Naive thymus-derived CD4-positive, alpha-beta T cell (primary cell): ENCODE results near the gene SIL1. TPM values are rescaled to one million over a fixed set of nuclear protein-coding genes. Genes with fewer than 3 reads are reported as not detected.

ENCODE experiments used
- ATAC-seq: fragments of 150-1000 bp; cut with Tn5 transposase; 2 replicates; pipeline ENCODE4 v1.10.0; 2021; ENCODE audit warnings: mild to moderate bottlenecking, moderate library complexity
- CTCF ChIA-PET: fragments of 350-600 bp; sonication (Branson Sonifier 250); formaldehyde crosslinking; loops from one replicate; lab custom pipeline; 2021; ENCODE audit warnings: antibody characterized with exemption; lab: Charles Lee
- POLR2A ChIA-PET: fragments of 350-600 bp; sonication (Branson Sonifier 250); formaldehyde crosslinking; loops from one replicate; lab custom pipeline; 2021; ENCODE audit warnings: antibody characterized with exemption, inconsistent platforms; lab: Charles Lee
- DNase-seq, 9 donors: peaks; one replicate each; pipeline versions ENCODE4 v3.0.0 to v3.0.0-alpha.2; 2020 to 2022; ENCODE audit warnings: mixed read lengths in 1 of 9
- H3K27ac ChIP-seq: one replicate; pipeline ENCODE4 v1.7.0; 2013; ENCODE audit warnings: mild to moderate bottlenecking, low read depth, low read length, moderate library complexity
- H3K27me3 ChIP-seq, 2 donors: one replicate each; pipeline ENCODE4 v1.7.0; 2013; ENCODE audit warnings: low read length in 2 of 2, mild to moderate bottlenecking in 2 of 2, moderate library complexity in 2 of 2; ENCODE audit not compliant: control insufficient read depth in 2 of 2, insufficient read depth in 2 of 2
- H3K36me3 ChIP-seq, 3 experiments: 1 replicate in 2 of 3; 2 replicates in 1 of 3; pipeline ENCODE4 v1.7.0; 2013; ENCODE audit warnings: low read length in 3 of 3, mild to moderate bottlenecking in 3 of 3, moderate library complexity in 1 of 3; ENCODE audit not compliant: insufficient read depth in 3 of 3, control insufficient read depth in 2 of 3
- H3K4me1 ChIP-seq, 2 donors: one replicate each; pipeline ENCODE4 v1.7.0; 2013; ENCODE audit warnings: low read length in 2 of 2, mild to moderate bottlenecking in 2 of 2, moderate library complexity in 1 of 2; ENCODE audit not compliant: control insufficient read depth in 2 of 2, insufficient read depth in 2 of 2
- H3K4me3 ChIP-seq: 2 replicates; pipeline ENCODE4 v1.7.0; 2013; ENCODE audit warnings: mild to moderate bottlenecking, low read length
- H3K9me3 ChIP-seq, 3 experiments: 1 replicate in 2 of 3; 2 replicates in 1 of 3; pipeline ENCODE4 v1.7.0; 2013; ENCODE audit warnings: low read length in 3 of 3; ENCODE audit not compliant: control insufficient read depth in 2 of 3
- H3K27ac Mint-ChIP-seq, 9 donors: one replicate each; pipeline ENCODE4 v1.8.0; 2020 to 2022; ENCODE audit warnings: mixed read lengths in 9 of 9, mild to moderate bottlenecking in 8 of 9, moderate library complexity in 5 of 9, inconsistent platforms in 2 of 9
- H3K27me3 Mint-ChIP-seq, 5 donors: one replicate each; pipeline ENCODE4 v1.8.0; 2021 to 2022; ENCODE audit warnings: mixed read lengths in 5 of 5, mild to moderate bottlenecking in 1 of 5
- H3K36me3 Mint-ChIP-seq, 5 donors: one replicate each; pipeline ENCODE4 v1.8.0; 2020 to 2022; ENCODE audit warnings: mixed read lengths in 5 of 5, mild to moderate bottlenecking in 3 of 5, inconsistent platforms in 1 of 5
- H3K4me1 Mint-ChIP-seq, 7 donors: one replicate each; pipeline ENCODE4 v1.8.0; 2020 to 2022; ENCODE audit warnings: mixed read lengths in 7 of 7, mild to moderate bottlenecking in 3 of 7, inconsistent platforms in 1 of 7
- H3K4me3 Mint-ChIP-seq, 10 donors: one replicate each; pipeline ENCODE4 v1.8.0; 2020 to 2022; ENCODE audit warnings: mild to moderate bottlenecking in 10 of 10, mixed read lengths in 10 of 10, moderate library complexity in 6 of 10, inconsistent platforms in 2 of 10
- H3K9me3 Mint-ChIP-seq, 11 donors: one replicate each; pipeline ENCODE4 v1.8.0; 2020 to 2022; ENCODE audit warnings: mixed read lengths in 11 of 11, mild to moderate bottlenecking in 4 of 11, inconsistent platforms in 1 of 11, moderate library complexity in 1 of 11
- intact Hi-C, 2 donors: fragments of 100-400 bp; cut with micrococcal nuclease; formaldehyde crosslinking; loops; one replicate each; pipeline ENCODE4 v1.15.1; 2023
- polyA plus RNA-seq, 2 donors: library from polyadenylated mRNA; unstranded; fragments of 300-500 nt; fragmentation: Illumina TruSeq; gene quantifications; one replicate each; pipeline ENCODE4 v1.2.3, GENCODE V29; 2021
- total RNA-seq, 6 experiments: library from RNA in 5 of 6; stranded (reverse) in 5 of 6; gene quantifications; 1 replicate in 5 of 6; 2 replicates in 1 of 6; pipeline ENCODE4 v1.2.3 and lab custom pipeline; 2021 to 2026

Gene SIL1
- total and polyA plus RNA-seq, 7 experiments from 2014 or later = 10.6 to 27.1 (median 17.9) TPM

- Mint-ChIP-seq H3K4me1 (peaks cover 0 to 19% (median 8%) of the 10 kb centered on the region in 7 donors), H3K27me3 (no peaks in the 10 kb centered on the region), H3K4me3 (no peak overlapping the region), H3K9me3 (peaks cover 0 to 4% (median 0%) of the 10 kb centered on the region in 11 donors), H3K27ac (peak overlapping the region in 1 of 9 donors; percentile 42), H3K36me3 (peaks cover 0 to 22% (median 12%) of the 10 kb centered on the region in 5 donors)
- Histone ChIP-seq H3K4me1 (no peaks in the 10 kb centered on the region), H3K27ac (no peak overlapping the region), H3K9me3 (no peaks in the 10 kb centered on the region), H3K27me3 (no peaks in the 10 kb centered on the region), H3K36me3 (no peaks in the 10 kb centered on the region), H3K4me3 (no peak overlapping the region)
- POLR2A ChIA-PET = no interaction called here
- DNase-seq (no peak), ATAC-seq (no peak)
- CTCF ChIA-PET = no interaction called here
- intact Hi-C loops = no loop called here
These were observed 259.6 kb downstream of the SIL1 start for GRCh38 chr5:138938526-138938925.

GRCh38 chr5:138937392-138938387 is 260.5 kb downstream of the SIL1 start:
- no peaks in the 10 kb centered on the region for H3K27me3 ChIP-seq
- no peaks in the 10 kb centered on the region for H3K36me3 ChIP-seq
- H3K9me3 ChIP-seq = no peaks in the 10 kb centered on the region
- Mint-ChIP-seq H3K36me3 (peaks cover 0 to 20% (median 11%) of the 10 kb centered on the region in 5 donors), H3K4me1 (peaks cover 0 to 19% (median 8%) of the 10 kb centered on the region in 7 donors), H3K27ac (peak overlapping the region in 1 of 9 donors; percentile 72), H3K27me3 (no peaks in the 10 kb centered on the region), H3K9me3 (peaks cover 0 to 4% (median 0%) of the 10 kb centered on the region in 11 donors), H3K4me3 (no peak overlapping the region)
- no peak overlapping the region for H3K27ac ChIP-seq
- H3K4me3 ChIP-seq = no peak overlapping the region
- no peak for ATAC-seq
- CTCF ChIA-PET = no interaction called here
- DNase-seq = no peak
- intact Hi-C loops = no loop called here
- H3K4me1 ChIP-seq = no peaks in the 10 kb centered on the region
- POLR2A ChIA-PET = no interaction called here

DNA sequence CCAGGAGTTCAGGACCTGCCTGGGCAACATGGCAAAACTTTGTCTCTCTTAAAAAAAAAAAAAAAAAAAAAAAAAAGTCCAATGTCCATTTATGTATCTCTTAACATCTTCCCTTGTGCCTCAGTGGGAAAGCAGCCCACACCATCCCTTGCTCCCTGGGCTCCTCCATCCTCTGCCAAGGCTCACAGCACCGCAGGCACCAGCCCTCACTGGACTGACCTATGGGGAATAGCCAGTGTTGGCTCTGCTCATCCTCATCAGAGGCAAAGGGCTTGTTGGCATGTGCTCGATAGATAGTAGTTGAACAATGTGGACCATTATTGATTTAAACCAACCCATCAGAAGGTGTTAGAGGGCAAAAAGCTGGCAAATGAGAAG is 261.2 kb downstream of the SIL1 start:
- ChIA-PET CTCF (no interaction called here), POLR2A (no interaction called here)
- Mint-ChIP-seq H3K36me3 (peaks cover 0 to 16% (median 6%) of the 10 kb centered on the region in 5 donors), H3K27me3 (no peaks in the 10 kb centered on the region), H3K27ac (no peak overlapping the region), H3K4me1 (peaks cover 0 to 19% (median 8%) of the 10 kb centered on the region in 7 donors), H3K9me3 (peaks cover 0 to 4% (median 0%) of the 10 kb centered on the region in 11 donors), H3K4me3 (no peak overlapping the region)
- intact Hi-C loops = no loop called here
- no peak for ATAC-seq
- Histone ChIP-seq H3K4me3 (no peak overlapping the region), H3K27ac (no peak overlapping the region), H3K36me3 (no peaks in the 10 kb centered on the region), H3K9me3 (no peaks in the 10 kb centered on the region), H3K27me3 (no peaks in the 10 kb centered on the region), H3K4me1 (no peaks in the 10 kb centered on the region)
- no peak for DNase-seq

DNA sequence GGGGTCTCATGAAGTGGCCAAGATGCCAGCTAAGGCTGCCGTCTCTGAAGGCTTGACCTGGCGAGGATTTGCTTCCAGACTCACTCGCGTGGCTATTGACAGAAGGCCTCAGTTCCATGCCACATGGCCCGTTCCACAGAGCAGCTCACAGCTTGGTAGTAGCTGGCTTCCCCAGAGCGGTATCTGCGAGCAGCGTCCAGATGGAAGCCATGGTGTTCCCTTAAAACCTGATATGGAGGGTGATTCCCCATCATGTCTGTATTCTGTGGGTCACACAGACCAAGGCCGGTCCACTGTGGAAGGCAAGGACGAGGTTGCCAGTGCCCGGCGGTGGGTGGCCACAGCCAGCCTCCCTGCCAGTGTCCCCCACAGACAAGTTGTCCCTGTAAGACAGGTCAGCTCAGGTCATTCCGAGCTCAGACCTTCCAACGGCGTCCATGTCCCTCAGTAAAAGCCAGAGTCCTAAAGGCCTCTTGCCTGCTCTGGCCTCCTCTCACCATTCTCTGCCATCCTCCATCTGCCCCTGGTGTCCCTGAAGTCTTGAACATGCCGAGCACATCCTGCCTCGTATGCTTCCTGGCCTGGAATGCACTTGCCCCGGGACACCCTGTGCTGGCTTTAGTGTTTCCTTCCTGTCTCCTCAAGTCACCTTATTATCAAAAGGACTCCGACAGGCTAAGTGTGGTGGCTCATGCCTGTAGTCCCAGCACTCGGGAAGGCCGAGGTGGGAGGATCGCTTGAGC is 261.8 kb downstream of the SIL1 start:
- no peak for DNase-seq
- Histone ChIP-seq H3K27ac (no peak overlapping the region), H3K36me3 (no peaks in the 10 kb centered on the region), H3K4me1 (no peaks in the 10 kb centered on the region), H3K27me3 (no peaks in the 10 kb centered on the region), H3K4me3 (no peak overlapping the region), H3K9me3 (no peaks in the 10 kb centered on the region)
- no peak for ATAC-seq
- ChIA-PET CTCF (no interaction called here), POLR2A (no interaction called here)
- Mint-ChIP-seq H3K36me3 (peaks cover 0 to 14% (median under 1%) of the 10 kb centered on the region in 5 donors), H3K9me3 (no peaks in the 10 kb centered on the region), H3K27ac (no peak overlapping the region), H3K27me3 (no peaks in the 10 kb centered on the region), H3K4me1 (peaks cover 0 to 19% (median 8%) of the 10 kb centered on the region in 7 donors), H3K4me3 (no peak overlapping the region)
- intact Hi-C loops = no loop called here

DNA sequence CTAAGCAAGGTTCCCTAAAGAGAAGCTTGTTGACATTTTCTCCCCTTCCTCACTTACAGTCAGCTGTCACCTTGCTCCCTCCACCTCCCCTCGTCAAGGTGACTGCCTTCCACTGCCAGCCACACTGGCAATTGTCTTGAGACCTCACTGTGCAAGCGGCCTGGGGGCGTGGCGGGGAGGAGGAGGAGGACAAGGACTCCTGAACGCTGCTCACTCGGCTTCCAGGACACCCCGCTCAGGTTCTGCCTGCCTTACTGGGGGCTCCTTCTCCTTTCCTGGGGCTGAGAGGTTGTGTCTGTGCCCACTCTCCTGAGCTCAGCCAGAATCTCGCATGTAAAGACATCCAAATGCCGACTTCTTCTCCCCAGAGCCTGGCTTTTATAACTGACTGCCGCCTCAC is 262.7 kb downstream of the SIL1 start:
- Mint-ChIP-seq H3K4me1 (peaks cover 0 to 12% (median under 1%) of the 10 kb centered on the region in 7 donors), H3K27ac (no peak overlapping the region), H3K9me3 (no peaks in the 10 kb centered on the region), H3K36me3 (peaks cover 0 to 17% (median 0%) of the 10 kb centered on the region in 5 donors), H3K27me3 (no peaks in the 10 kb centered on the region), H3K4me3 (no peak overlapping the region)
- no peak for DNase-seq
- ChIA-PET CTCF (no interaction called here), POLR2A (no interaction called here)
- H3K27ac ChIP-seq = no peak overlapping the region
- ATAC-seq = no peak
- no peak overlapping the region for H3K4me3 ChIP-seq
- H3K9me3 ChIP-seq = no peaks in the 10 kb centered on the region
- intact Hi-C loops = no loop called here
- H3K4me1 ChIP-seq = no peaks in the 10 kb centered on the region
- H3K36me3 ChIP-seq = no peaks in the 10 kb centered on the region
- H3K27me3 ChIP-seq = no peaks in the 10 kb centered on the region

GRCh38 chr5:138934971-138935370 is 263.2 kb downstream of the SIL1 start:
- no peaks in the 10 kb centered on the region for H3K36me3 ChIP-seq
- DNase-seq (no peak), ATAC-seq (no peak)
- intact Hi-C loops = no loop called here
- Mint-ChIP-seq H3K4me1 (peaks cover 0 to 10% (median 0%) of the 10 kb centered on the region in 7 donors), H3K36me3 (peaks cover 0 to 15% (median 0%) of the 10 kb centered on the region in 5 donors), H3K9me3 (no peaks in the 10 kb centered on the region), H3K4me3 (no peak overlapping the region), H3K27me3 (no peaks in the 10 kb centered on the region), H3K27ac (no peak overlapping the region)
- no peaks in the 10 kb centered on the region for H3K4me1 ChIP-seq
- no peaks in the 10 kb centered on the region for H3K27me3 ChIP-seq
- no peaks in the 10 kb centered on the region for H3K9me3 ChIP-seq
- no peak overlapping the region for H3K4me3 ChIP-seq
- H3K27ac ChIP-seq = no peak overlapping the region
- POLR2A ChIA-PET = no interaction called here
- CTCF ChIA-PET = no interaction called here
